CD4-positive, alpha-beta T cell treated with Interleukin-2 at 100 ng/mL for 4 hours (primary cell): ENCODE results near the gene ANKMY1.

Experiments
- DNase-seq: peaks from one replicate; pipeline ENCODE4 v3.0.0-alpha.2; 2020; ENCODE audit warnings: low spot score

ANKMY1 gene

DNA sequence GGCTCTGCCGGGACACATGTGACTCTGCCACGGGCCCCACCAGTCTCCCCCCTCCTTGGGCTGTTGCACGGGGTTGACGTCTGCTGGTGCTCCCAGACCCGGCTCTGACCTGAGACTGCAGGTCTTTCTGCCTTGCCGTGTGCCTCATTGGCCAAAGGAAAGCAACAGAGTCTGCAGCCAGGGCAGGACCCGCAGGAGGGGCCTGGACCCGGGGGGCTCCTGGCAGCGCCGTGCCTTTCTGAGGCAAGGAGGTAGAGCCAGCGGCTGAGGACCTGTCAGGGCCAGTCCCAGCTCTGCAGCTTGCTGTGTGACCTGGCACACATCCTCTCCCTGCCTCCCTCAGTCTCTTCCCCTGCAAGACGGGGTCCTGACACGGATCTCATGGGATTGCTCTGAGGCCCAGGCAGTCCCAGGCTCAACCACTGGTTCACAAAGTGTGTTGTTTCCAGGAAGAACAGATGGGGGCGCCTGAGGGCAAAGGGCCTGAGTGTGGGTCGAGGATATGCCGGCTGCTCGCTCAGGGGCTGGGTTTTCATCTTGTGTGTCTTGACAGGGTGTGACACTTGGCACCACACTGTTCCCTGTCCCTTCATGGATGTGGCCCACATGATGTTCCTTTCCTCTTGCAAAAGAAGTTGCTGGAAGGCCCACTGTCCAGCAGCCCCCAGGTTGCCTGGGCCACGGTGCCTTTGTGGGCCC, 37.7 kb upstream of the ANKMY1 start:
- peak; percentile 24 for DNase-seq

DNA sequence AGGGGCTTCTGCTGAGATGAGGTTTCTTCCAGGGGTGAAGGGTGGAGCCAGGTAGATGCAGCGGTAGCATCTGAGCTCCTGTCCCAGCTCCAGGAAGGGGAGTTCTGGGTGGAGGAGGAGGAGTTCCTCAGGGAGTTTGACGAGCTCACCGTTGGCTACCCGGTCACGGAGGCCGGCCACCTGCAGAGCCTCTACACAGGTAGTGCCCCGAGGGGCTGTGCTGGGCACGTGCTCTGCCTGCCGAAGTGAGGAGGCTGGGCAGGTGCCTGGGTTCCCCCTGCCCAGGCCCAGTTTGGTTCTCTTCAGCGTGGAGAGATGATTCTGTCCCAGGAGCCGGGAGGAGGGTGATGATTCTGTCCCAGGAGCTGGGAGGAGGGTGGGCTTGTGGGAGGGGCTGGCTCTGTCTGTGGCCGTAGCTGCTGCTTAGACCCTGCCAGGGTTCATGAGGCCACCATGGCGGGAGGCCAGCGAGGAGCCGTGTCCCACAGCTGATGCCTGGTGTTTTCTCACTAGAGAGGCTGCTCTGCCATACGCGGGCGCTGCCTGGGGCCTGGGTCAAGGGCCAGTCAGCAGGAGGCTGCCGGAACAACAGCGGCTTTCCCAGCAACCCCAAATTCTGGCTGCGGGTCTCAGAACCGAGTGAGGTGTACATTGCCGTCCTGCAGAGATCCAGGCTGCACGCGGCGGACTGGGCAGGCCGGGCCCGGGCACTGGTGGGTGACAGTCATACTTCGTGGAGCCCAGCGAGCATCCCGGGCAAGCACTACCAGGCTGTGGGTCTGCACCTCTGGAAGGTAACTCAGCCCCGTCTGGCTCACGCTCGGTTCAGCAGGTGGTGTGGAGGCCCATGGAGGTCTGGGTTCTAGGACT, 37.0 kb upstream of the ANKMY1 start:
- no peak for DNase-seq

- DNase-seq = no peak
These were observed 36.1 kb upstream of the ANKMY1 start for GRCh38 chr2:240593703-240594451.

DNA sequence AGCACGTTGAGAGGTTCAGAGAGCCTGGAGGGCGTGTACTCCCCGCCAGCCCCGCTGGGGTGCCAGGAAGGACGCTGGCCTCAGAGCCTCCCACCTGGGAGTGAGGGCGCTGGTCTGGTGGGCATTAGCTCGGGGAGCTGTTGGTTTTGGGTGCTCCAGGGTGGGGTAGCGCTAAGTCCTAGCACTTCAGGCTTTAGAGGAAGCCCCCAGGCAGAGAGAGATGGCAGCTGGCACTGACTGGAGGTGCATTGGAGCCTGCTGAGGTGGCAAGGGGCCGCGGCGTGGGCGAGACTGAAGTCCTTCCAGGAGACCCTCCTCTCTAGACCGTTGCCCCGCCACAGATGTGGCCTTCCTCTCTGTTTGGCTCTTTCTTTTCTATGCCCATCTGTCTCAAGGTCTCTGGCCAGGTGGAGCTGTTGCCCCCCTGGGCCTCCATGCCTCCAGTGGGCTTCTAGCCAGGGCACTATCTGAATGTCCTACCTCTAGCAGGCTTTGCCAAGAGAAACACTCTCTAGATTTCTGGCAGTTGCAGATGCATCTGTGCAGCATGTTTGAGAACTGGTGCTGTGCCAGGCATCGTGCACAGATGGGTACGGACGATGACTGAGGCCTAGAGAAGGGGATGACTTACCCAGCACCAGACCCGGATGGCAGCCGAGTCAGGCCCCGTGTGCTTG, 35.4 kb upstream of the ANKMY1 start:
- no peak for DNase-seq

GRCh38 chr2:240591784-240592183, 34.0 kb upstream of the ANKMY1 start:
- no peak for DNase-seq

GRCh38 chr2:240591226-240591625, 33.4 kb upstream of the ANKMY1 start:
- no peak for DNase-seq

- DNase-seq = no peak
These were observed 32.9 kb upstream of the ANKMY1 start for GRCh38 chr2:240590681-240591111.

- DNase-seq = no peak
These were observed 32.2 kb upstream of the ANKMY1 start for GRCh38 chr2:240589850-240590525.

DNA sequence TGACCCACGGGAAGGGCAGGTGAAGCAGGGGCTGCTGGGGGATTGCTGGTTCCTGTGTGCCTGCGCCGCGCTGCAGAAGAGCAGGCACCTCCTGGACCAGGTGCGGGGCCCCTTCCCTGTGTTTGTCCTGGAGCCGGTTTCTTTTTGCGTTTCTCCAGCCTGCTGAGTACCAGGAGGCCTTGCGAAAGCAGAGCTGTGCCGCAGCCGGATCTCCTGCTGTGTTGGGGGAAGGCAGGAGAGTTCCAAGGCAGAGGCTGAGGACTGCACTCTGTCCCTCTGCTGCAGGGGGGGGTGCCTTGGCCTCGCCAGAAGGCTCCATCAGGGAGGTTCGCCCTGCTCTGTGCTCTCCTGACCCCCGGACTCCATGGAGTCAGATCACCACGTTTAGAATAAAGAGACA, 31.6 kb upstream of the ANKMY1 start:
- no peak for DNase-seq

DNA sequence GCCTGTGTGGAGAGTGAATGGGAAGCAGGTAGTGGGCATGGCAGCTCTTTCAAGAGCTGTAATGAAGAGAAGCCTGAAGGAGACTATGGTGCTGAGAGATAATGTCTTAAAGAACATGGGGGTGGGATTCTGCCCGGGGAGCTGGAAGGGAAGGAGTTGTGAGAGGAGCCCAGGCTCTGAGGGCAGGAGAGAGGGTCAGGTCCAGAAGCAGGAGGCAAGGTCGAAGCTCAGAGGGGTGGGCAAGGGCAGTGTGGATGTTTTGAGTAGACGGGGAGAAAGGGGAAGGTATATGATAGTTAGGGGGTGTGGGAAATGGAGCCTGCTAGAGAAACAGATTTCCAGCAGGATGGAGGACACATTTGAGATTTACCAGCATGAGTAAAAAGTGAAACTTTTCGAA, 30.9 kb upstream of the ANKMY1 start:
- DNase-seq = no peak

- no peak for DNase-seq
These were observed 30.3 kb upstream of the ANKMY1 start for GRCh38 chr2:240588006-240588655.

DNA sequence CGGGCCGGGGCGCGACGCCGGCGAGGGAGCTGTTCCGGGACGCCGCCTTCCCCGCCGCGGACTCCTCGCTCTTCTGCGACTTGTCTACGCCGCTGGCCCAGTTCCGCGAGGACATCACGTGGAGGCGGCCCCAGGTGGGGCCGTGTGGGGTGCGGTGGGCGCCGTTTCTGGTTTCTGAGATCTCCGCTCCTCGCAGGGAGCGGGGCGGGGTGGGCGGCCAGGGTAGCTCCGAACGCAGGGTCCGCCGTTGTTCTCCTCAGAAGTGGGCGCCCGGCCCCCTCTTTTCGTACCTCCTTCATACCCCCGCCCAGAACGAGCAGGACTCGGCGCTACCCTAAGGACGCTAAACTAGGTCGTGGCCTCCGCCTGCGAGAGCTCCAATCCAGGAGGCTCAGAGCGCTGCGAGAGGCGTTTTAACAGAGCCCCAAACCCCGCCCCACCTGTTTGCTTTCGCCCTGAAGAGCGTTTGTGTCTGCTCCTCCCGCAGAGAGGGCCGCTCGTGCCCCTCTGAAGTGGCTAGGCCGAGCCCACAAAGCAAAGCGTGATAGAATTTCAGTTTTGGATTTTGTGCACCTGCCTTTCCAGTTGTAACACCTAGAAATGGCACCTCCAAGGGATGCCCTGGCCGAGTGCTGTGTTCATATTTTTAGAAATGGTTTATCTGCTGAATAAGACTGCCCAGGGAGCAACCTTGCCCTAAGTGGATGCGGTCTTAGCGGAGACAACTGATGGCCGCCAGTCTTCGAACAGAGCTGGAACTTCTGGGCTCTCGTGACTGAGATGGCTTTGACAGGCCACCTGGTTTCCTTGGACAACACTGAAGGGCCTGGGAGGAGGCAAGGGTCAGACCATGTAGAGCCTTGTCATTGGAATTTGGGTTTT, 29.4 kb upstream of the ANKMY1 start:
- DNase-seq = peak; percentile 58

DNA sequence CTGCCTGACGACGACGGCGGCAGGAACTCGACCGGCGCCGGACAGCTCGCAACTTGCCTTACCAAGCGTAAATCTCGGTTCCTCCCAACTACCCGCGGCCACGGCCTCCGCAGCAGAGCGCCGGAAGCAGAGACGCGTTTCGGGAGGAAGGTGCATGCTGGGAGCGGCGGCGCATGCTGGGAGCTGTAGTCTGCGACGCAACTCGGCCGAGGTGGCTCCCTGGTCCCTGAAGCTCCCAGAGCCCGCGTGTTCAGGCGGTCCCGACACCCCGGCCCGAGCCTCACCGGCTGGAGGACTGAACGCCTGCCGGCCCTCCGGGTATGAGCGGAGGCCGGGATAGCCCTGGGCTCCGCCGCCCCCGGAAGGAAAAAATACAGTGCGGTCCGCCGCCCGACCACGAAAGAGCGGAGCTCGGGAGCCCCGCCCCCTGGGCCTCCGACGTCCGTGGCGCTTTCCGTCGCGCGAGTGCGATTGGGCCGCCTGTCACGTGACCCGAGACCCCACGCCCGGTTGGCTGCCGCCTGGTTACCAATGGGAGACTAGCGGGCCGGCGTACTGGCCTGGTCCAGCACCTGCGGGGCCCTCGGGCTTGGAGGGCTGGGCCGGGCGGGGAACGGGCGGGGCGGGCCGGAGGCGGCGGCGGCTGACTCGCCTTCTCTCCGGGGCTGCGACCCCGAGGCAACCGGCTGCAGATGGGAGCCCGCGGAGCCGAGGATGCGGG, 28.6 kb upstream of the ANKMY1 start, which contains the start of gene CAPN10:
Gene CAPN10, plus strand, starts transcription at position 537 of the 721 bp plus-strand sequence. Its CDS starts 178 bp downstream, at position 715.
- DNase-seq = peak; percentile 95

DNA sequence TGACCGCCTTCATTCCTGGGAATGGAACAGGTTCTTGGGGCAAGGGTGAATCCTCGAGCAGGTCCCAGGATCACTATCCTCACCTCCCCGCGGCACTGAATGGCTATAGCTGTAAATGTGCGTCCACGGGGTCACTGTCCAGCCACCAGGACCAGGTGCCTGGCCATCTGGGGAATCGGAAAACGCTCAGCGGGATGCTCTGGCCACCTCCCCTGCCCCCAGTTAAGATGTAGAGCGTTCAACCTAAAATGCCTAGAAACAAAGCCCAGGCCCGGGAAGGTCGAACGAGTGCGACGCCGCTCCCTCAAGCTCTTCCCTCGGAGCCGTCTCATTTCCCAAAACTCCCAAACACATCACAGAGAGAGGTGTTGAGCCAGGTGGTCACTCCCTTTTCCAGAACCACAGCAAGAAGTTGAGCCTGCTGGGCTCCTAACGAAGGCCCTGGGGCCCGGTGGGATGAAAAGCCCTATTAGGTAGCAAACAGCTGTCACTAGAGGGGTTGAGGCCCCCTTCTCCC, 28.0 kb upstream of the ANKMY1 start:
- no peak for DNase-seq

DNA sequence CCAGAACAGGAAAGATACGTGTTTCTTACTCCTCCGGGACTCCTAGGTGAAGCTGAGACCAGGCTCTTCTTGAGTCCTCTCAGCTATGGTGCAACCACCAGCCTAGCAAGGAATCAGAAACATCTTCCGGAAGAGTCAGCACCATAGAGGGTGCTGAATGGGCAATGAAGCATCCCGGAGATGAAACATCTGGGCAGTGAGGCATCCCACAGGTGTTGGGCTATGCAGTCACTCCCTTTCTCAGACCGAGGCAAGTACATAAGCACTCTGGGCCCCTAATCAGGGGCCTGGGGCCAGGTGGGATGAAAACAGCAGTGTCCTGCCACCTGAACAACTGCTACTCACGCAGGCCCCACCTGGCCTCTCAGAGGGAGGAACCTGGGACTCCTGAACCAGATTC, 27.3 kb upstream of the ANKMY1 start:
- DNase-seq = no peak

- DNase-seq = no peak
These were observed 26.8 kb upstream of the ANKMY1 start for GRCh38 chr2:240584486-240585031.

- no peak for DNase-seq
These were observed 26.0 kb upstream of the ANKMY1 start for GRCh38 chr2:240583774-240584173.

DNA sequence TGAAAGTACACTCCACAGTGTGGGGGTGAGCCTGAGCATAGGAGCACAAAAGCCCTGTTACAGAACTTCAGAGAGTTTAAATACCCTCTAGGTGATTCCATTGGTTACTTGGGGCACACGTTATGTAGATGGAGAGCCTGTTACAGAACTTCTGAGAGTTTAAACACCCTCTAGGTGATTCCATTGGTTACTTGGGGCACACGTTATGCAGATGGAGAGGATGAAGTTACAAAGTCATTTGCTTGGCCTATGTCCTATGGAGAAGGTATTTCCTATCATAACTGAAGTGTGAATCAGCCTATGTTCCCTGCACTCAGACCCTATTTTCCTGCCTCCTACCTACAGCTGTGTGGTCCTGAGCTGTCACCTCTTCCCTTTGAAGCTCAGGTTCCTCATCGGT, 25.0 kb upstream of the ANKMY1 start:
- no peak for DNase-seq

DNA sequence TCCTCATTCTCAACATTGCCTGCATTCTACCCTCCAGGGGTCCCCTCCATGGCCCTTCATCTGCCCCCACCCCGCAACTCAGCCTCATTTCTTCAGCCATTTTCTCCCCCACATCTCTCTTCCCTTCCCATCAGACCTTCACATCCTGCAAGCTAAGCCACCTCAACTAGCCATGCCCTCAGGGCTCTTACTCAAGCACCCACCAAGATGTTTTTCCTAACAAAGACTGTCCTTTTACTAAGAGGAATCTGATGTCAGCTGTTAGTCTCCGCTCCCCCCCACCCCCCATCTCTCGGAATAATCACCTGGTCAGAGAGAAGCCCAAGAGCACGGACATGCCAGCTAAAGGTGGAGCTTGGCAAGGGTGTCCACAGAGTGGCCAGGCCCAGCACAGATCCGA, 24.0 kb upstream of the ANKMY1 start:
- no peak for DNase-seq
